KMS-11 (cell line): ENCODE results near the gene CPA2.

Source experiments
- H2AFZ ChIP-seq: fragments of 200-600 bp; sonication (generic); 2 replicates; pipeline ENCODE4 v1.6.1; 2016; ENCODE audit warnings: antibody characterized with exemption, mixed run types, low read depth
- H3K27ac ChIP-seq: fragments of 200-600 bp; sonication (generic); 2 replicates; pipeline ENCODE4 v1.6.1; 2016; ENCODE audit warnings: mild to moderate bottlenecking, mixed run types
- H3K27me3 ChIP-seq: fragments of 200-600 bp; sonication (generic); 2 replicates; pipeline ENCODE4 v1.6.1; 2017; ENCODE audit warnings: mild to moderate bottlenecking, low read depth, mixed run types, moderate library complexity; ENCODE audit not compliant: insufficient read depth
- H3K36me3 ChIP-seq: fragments of 200-600 bp; sonication (generic); 2 replicates; pipeline ENCODE4 v1.6.1; 2017; ENCODE audit warnings: mild to moderate bottlenecking, mixed run types; ENCODE audit not compliant: insufficient read depth
- H3K4me1 ChIP-seq: fragments of 200-600 bp; sonication (generic); 2 replicates; pipeline ENCODE4 v1.6.1; 2016; ENCODE audit warnings: mild to moderate bottlenecking, low read depth, mixed run types; ENCODE audit not compliant: poor library complexity, severe bottlenecking
- H3K4me2 ChIP-seq: fragments of 200-600 bp; sonication (generic); 2 replicates; pipeline ENCODE4 v1.7.0; 2016; ENCODE audit warnings: mild to moderate bottlenecking, mixed run types
- H3K4me3 ChIP-seq: fragments of 200-600 bp; sonication (generic); IDR thresholded peaks from 2 replicates; pipeline ENCODE4 v1.6.1; 2017; ENCODE audit warnings: low read depth, low read length, mixed read lengths; ENCODE audit not compliant: insufficient read depth
- H3K79me2 ChIP-seq: fragments of 200-600 bp; sonication (generic); 2 replicates; pipeline ENCODE4 v1.6.1; 2016; ENCODE audit warnings: low read depth, mixed run types; ENCODE audit not compliant: insufficient read depth
- H3K9ac ChIP-seq: fragments of 200-600 bp; sonication (generic); 2 replicates; pipeline ENCODE4 v1.6.1; 2016; ENCODE audit warnings: mild to moderate bottlenecking, mixed run types
- H4K20me1 ChIP-seq: fragments of 200-600 bp; sonication (generic); 2 replicates; pipeline ENCODE4 v1.6.1; 2016; ENCODE audit warnings: mild to moderate bottlenecking, mixed run types; ENCODE audit not compliant: insufficient read depth
- CTCF ChIP-seq: fragments of 200-600 bp; sonication (generic); conservative IDR thresholded peaks from 2 replicates; pipeline ENCODE4 v1.6.1; 2017; ENCODE audit warnings: low read depth, mild to moderate bottlenecking, antibody characterized with exemption, low read length, moderate library complexity, mixed read lengths

Gene CPA2

GRCh38 chr7:130296221-130296951, 29.7 kb downstream of the CPA2 start:
- no peaks in the 10 kb centered on the region for H3K79me2 ChIP-seq
- no peaks in the 10 kb centered on the region for H3K4me1 ChIP-seq
- no peak overlapping the region for H3K9ac ChIP-seq
- H3K27ac ChIP-seq: no peak overlapping the region
- H3K27me3 ChIP-seq: no peaks in the 10 kb centered on the region
- H3K4me3 ChIP-seq: no peak overlapping the region
- no peak overlapping the region for H2AFZ ChIP-seq
- H3K36me3 ChIP-seq: no peaks in the 10 kb centered on the region
- no peaks in the 10 kb centered on the region for H4K20me1 ChIP-seq
- no peak for TF ChIP-seq CTCF
- no peak overlapping the region for H3K4me2 ChIP-seq

DNA sequence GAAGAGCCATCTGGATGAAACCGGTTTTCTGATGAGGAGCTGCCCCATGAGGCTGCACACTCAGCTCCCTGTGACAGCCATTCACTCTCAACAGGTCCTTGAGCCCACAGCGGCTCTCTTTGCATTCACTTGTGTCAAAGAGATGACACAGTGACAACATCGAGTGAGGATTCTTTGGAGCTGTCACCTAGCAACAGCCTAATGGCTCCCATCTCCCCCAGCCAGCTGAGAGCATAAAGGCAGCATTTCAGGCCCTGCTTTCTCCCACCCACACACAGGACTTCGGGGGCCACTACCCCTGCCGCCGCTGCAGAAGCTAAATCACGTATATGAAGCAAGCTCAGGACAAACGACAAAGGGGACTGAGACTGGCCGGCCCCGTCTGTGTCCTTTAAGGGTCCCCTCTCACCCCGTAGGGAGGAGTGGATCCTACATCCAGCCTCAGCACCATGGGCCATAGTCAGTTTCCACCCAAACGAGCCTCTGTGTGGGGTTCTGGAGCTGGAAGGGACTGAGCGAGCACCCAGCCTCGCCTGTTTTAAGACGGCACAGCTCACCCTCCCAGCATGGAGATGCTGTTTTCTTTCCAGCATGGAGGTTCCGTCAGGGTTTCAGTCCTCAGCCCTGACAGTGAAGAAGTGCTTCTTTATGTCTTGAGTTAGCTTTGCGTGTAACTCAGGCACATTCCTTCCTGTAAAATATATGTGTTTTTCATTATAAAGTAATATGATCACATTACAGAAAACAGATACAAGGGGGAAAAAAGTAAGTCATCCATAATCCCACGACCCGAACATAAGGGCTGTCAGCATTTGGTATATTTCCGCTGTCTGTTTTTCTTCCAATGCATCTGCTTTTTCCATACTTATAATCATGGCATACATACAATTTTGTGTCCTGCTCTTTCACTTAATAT, 31.2 kb downstream of the CPA2 start:
- no peak overlapping the region for H3K4me3 ChIP-seq
- no peak overlapping the region for H3K27ac ChIP-seq
- no peak overlapping the region for H2AFZ ChIP-seq
- TF ChIP-seq CTCF: no peak
- no peak overlapping the region for H3K9ac ChIP-seq
- H3K36me3 ChIP-seq: no peaks in the 10 kb centered on the region
- H3K4me2 ChIP-seq: no peak overlapping the region
- no peaks in the 10 kb centered on the region for H3K27me3 ChIP-seq
- H3K4me1 ChIP-seq: no peaks in the 10 kb centered on the region
- no peaks in the 10 kb centered on the region for H4K20me1 ChIP-seq
- no peaks in the 10 kb centered on the region for H3K79me2 ChIP-seq

GRCh38 chr7:130298544-130299326, 32.1 kb downstream of the CPA2 start:
- H4K20me1 ChIP-seq: no peaks in the 10 kb centered on the region
- H3K27ac ChIP-seq: no peak overlapping the region
- TF ChIP-seq CTCF: no peak
- H3K4me2 ChIP-seq: no peak overlapping the region
- no peaks in the 10 kb centered on the region for H3K4me1 ChIP-seq
- H3K9ac ChIP-seq: no peak overlapping the region
- no peaks in the 10 kb centered on the region for H3K79me2 ChIP-seq
- H3K27me3 ChIP-seq: no peaks in the 10 kb centered on the region
- H3K36me3 ChIP-seq: no peaks in the 10 kb centered on the region
- no peak overlapping the region for H3K4me3 ChIP-seq
- H2AFZ ChIP-seq: no peak overlapping the region

DNA sequence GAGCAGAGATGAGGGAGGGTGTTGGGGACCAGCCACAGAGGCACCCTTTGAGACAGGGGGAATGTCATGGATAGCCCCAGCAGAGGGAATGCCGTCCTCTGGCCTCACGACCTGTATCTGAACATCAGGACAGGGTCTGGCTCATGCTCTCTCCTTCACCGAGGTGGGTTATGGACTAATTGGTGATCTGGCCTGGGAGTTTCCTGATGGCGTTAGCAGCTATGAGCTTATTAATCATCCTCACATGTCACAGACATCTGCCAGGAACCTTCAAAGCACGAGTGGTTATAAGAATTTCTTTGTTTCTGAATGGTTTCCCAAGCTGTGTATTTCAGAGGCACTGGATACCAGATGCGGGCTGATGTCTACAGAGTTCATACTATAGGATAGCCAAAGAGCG, 33.2 kb downstream of the CPA2 start:
- no peaks in the 10 kb centered on the region for H4K20me1 ChIP-seq
- H3K9ac ChIP-seq: no peak overlapping the region
- no peak overlapping the region for H3K4me3 ChIP-seq
- no peaks in the 10 kb centered on the region for H3K36me3 ChIP-seq
- no peak overlapping the region for H2AFZ ChIP-seq
- H3K4me1 ChIP-seq: no peaks in the 10 kb centered on the region
- H3K27me3 ChIP-seq: no peaks in the 10 kb centered on the region
- TF ChIP-seq CTCF: no peak
- no peak overlapping the region for H3K4me2 ChIP-seq
- no peak overlapping the region for H3K27ac ChIP-seq
- H3K79me2 ChIP-seq: no peaks in the 10 kb centered on the region
